RCC 7860 (cell line): ENCODE results near the gene DHFR.
A peak's percentile ranks its signal among the peaks of the same experiment; 100 is the strongest.
"Not testable (repeated sequence)": the region's sequence is repeated elsewhere in the genome, so short reads cannot be mapped to it uniquely, and the experiment has no call there.

Experiments used
- DNase-seq: peaks from one replicate; pipeline ENCODE4 v3.0.0-alpha.2; 2015; ENCODE audit warnings: low spot score
- FAIRE-seq: peaks from 2 replicates; lab custom pipeline; 2012; peaks lifted over from hg19 to GRCh38; lab: Jason Lieb, UNC

DHFR gene

DNA sequence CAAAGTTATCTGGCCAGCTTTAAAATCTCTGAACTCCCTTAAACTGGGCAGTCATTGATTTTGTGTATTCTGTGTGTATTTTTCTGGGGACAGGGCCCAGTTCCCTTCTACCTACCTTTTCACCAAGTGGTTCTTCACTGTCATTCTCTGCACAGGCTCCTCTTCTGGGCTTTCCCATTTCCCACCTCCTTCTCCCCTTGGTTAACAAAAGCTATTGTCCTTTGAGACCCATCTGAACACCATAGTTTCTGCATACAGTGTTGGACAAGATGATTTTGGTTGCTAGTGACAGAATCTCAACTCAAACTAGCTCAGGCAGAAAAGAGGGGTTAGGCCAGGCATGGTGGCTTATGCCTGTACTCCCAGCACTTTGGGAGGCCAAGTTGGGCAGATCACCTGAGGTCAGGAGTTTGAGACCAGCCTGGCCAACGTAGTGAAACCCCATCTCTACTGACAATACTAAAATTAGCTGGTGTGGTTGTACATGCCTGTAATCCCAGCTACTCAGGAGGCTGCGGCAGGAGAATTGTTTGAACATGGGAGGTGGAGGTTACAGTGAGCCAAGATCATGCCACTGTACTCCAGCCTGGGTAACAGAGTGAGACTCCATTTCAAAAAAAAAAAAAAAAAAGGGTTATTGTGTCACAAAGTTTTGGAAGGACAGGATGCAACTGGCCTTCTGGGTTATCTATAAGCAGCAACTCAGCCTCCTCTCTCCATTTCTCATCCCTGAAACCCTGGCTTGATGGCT lies 53.7 kb downstream of the DHFR start:
- DNase-seq, result no peak
- FAIRE-seq, result no peak

DNA sequence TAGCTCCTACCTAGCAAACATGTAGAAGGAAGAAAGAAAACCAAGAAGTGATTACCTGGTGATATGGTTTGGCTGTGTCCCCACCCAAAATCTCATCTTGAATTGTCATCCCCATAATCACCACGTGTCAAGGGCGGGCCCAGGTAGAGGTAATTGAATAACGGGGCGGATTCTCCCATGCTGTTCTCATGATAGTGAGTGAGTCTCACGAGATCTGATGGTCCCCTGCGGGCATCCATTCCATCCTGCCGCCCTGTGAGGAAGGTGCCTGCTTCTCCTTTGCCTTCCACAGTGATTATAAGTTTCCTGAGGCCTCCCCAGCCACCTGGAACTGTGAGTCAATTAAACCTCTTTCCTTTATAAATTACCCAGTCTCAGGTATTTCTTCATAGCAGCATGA lies 57.3 kb downstream of the DHFR start:
- DNase-seq (no peak), FAIRE-seq (no peak)

DNA sequence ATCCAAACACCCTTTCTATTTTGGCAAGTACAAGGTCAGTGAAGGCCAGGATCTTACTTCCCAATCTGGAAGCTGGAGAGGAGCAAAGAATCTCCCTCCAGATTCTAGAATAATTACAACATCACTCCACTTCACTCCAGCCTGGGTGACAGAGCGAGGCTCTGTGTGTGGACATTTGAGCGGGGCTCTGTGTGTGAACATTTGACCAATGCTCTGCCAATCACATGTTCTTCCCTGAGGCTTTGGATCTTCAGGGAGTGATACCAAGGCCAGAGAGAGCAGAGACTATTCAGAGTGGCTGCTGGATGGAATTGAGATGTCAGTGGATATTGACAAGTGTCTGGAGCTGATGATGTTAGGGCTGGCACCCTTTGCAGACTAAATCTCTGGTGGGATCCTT lies 60.0 kb downstream of the DHFR start:
- FAIRE-seq, result no peak
- DNase-seq, result no peak

DNA sequence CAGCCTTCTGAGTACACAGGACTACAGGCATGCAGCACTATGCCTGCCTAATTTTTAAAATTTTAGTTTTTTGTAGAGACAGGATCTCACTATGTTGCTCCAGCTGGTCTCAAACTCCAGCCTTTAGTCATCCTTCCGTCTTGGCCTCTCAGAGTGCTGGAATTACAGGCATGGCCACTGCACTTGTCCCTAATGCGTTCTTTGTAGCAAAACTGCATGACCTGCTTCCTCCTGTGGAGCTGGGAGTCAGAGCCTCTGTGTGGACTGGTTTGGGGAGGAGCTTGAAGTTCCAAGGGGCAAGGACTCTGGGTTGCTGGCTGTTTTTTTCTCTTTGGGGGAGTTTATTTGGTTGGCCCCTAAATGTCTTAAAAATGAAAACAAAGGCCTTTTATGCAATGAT lies 62.0 kb downstream of the DHFR start:
- DNase-seq (no peak), FAIRE-seq (no peak)

DNA sequence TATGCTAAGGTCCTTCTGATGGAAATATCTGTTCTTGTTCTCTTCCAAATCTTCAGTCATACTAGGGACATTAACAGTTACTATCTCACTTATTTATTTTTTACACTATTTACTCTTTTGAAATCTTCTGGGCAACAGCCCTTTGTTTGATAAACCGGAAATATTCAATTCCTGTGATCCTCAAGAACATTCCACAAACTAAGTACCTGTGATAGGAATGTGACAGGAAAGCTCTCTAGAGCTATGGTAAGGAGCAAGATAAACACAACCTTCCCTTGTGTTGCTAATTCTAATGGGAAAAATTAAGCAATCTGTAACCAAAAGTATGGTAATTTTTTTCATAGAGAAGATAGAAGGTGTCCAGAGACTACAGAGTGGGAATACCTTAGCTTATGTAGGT lies 62.7 kb downstream of the DHFR start:
- FAIRE-seq (no peak), DNase-seq (no peak)

DNA sequence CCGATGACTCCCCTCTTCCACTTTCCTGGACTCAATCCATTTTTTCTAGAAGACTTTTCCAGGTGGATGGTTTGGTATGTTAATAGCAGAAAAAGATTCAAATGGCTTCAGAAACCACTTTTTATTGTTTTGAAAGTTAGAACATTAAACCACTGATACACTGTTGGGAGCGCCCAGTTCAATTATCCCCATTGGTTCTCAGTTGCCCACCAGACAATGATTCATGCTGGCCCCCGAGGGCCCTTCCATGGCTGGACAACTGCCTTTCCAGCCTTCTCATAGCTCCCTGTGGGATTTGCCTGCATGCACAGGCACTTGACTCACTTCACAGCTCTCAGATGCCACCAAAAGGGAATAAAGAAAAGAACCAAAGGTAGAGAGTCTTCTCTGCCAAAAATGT lies 63.4 kb downstream of the DHFR start:
- peak; percentile 91 for FAIRE-seq
- peak; percentile 75 for DNase-seq

DNA sequence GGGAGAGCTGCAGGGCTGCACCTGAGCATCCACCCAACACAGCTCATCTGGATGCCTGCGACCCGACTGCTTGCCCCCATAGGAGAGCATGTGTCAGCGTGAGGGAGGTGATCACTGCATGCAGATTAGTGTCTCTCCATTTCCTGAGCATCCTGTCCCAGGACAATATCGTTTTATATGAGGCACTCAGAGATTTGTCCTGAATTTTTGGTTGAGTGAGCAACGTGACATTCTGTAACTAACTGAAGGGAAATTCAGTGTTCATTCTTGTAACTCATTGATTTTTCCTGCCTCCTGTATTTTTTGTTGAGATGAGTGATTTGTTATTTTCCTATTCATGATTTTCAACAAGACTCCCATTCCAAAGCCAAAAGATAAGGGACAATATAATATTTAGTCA lies 64.0 kb downstream of the DHFR start:
- no peak for FAIRE-seq
- DNase-seq, result no peak

DNA sequence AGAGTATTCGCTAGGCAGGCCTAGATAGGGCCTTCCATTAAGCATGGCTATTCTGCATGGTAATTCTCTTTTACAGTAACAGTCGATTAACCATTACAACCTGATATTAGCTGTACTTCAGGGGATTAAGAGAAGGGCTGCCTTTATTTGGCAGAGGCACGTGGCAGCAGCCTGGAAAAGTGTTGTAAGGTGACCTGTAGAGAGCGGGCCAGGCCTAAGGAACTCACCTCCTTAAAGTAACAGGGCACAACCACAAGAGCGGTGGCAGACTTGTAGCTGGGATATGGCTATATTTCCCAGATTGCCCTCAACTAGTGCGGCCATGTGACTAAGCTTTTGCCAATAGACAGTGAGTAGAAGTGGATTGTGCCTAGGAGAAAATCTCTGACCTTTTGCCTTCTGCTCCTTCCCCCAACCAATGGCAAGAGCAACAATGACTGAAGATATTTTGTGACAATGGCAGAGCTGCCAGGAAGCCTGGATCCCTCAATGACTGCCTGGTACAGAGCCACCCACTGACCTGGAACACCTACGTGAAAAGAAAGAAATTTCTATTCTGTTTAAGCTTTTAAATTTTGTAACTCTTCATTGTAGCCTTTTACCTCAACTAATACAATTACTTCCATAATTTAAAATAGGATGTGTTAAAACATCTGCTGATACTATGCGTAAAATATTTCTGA lies 65.8 kb downstream of the DHFR start:
- FAIRE-seq (no peak), DNase-seq (no peak)

DNA sequence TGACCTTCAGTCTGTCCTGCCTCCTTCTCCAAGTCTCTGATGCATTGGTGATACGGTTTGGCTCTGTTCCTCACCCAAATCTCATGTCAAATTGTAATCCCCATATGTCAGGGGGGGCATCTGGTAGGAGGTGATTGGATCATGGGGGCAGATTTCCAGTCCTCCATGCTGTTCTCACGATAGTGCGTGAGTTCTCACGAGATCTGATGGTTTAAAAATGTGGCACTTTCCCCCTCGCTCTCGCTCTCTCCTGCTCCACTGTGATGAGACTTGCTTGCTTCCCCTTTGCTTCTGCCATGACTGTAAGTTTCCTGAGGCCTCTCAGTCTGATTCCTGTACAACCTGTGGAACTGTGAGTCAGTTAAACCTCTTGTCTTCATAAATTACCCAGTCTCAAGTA lies 70.0 kb downstream of the DHFR start:
- no peak for DNase-seq
- no peak for FAIRE-seq

DNA sequence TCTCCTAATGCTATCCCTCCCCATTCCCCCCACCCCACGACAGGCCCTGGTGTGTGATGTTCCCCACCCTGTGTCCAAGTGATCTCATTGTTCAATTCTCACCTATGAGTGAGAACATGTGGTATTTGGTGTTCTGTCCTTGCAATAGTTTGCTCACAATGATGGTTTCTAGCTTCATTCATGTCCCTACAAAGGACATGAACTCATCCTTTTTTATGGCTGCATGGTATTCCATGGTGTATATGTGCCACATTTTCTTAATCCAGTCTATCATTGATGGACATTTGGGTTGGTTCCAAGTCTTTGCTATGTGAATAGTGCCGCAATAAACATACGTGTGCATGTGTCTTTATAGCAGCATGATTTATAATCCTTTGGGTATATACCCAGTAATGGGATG lies 74.5 kb downstream of the DHFR start:
- DNase-seq, FAIRE-seq: not testable (repeated sequence)

DNA sequence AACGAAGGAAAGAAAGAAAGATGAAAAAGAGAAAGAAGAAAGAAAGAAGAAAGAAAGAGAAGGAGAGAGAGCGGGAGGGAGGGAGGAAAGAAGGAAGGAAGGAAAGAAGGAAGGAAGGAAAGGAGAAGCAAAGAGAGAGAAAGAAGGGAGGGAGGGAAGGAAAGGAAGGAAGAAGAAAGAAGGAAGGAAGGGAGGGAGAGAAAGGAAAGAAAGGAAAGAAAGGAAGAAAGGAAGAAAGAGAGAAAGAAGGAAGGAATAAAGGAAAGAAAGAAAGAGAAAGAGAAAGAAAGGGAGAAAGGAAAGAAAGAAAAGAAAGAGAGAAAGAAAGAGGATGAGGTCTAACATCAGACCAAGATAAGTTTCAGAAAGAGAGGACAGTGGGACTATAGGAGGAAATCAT lies 75.7 kb downstream of the DHFR start:
- DNase-seq (no peak), FAIRE-seq (no peak)

DNA sequence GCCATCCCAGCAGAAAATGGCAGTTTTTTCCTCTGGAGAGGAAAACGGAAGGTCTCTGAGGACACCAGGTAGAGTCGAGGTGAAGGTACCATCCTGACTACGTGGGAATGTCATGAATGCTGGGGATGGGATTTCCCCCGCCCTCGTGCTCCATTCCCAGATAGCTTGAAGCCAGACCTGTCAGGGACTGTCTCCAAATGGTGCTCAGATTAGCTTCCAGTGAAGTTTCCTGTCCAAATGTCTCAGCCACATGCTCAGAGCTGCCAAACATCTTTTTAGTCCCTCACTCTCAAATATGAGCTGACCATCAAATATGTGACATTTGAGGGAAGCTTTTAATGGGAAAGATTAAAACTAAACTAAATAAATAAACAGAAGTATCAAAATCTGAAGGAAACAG lies 77.1 kb downstream of the DHFR start:
- FAIRE-seq, result no peak

DNA sequence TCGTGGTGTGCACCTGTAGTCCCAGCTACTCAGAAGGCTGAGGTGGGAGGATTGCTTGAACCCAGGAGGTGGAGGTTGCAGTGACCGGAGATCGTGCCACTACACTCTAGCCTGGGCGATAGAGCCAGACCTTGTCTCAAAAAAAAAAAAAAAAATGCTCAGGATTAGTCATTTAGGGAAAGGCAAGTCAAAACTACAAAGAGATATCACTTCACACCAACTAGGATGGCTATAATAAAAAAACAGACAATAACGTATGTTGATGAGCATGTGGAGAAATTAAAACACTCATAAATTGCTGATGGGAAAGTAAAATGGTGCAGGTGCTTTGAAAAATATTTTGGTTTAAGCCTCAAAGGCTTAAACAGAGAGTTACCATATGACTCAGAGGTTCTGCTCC lies 78.4 kb downstream of the DHFR start:
- FAIRE-seq (no peak), DNase-seq (no peak)

More for the DNA sequence above, 77.1 kb downstream of the DHFR start:
- DNase-seq, result no peak
